Ascending aorta (tissue), 2 donors: ENCODE data around the gene PTPRR. TPM values are rescaled to one million over a fixed set of nuclear protein-coding genes. Genes with fewer than 3 reads are reported as not detected.

Experiments
- DNase-seq, 2 donors: peaks; one replicate each; pipeline ENCODE4 v3.0.0-alpha.2; 2019; ENCODE audit warnings: low spot score in 2 of 2
- H3K27ac ChIP-seq, 2 donors: fragments of 200-600 bp; sonication (generic); one replicate each; pipeline ENCODE4 v1.5.1; 2016 to 2017; ENCODE audit warnings: mild to moderate bottlenecking in 1 of 2
- H3K27me3 ChIP-seq: fragments of 200-600 bp; sonication (generic); one replicate; pipeline ENCODE4 v1.5.1; 2017
- H3K36me3 ChIP-seq, 2 donors: fragments of 200-600 bp; sonication (generic); one replicate each; pipeline ENCODE4 v1.5.1; 2016
- H3K4me1 ChIP-seq, 2 donors: fragments of 200-600 bp; sonication (generic); one replicate each; pipeline ENCODE4 v1.5.1; 2016 to 2017; ENCODE audit warnings: mild to moderate bottlenecking in 1 of 2
- H3K4me3 ChIP-seq, 2 donors: fragments of 200-600 bp; sonication (generic); one replicate each; pipeline ENCODE4 v1.5.1; 2016 to 2017; ENCODE audit warnings: mild to moderate bottlenecking in 1 of 2
- H3K9me3 ChIP-seq, 2 donors: fragments of 200-600 bp; sonication (generic); one replicate each; pipeline ENCODE4 v1.5.1; 2016
- intact Hi-C: fragments of 100-400 bp; cut with DNase I; formaldehyde crosslinking; loops from one replicate; pipeline ENCODE4 v1.15.1; 2023
- total RNA-seq: library from RNA; depleted of rRNA; stranded (reverse); fragments of >200 nt; gene quantifications from one replicate; pipeline ENCODE4 v1.1.0, GENCODE V29; 2016
- TF ChIP-seq, protein P1 (sequence below), 3 experiments: fragments of 200-600 bp in 2 of 3; fragments of 450-650 bp in 1 of 3; sonication (generic) in 2 of 3; IDR thresholded peaks; one replicate each; pipeline ENCODE4 v1.5.1; 2016 to 2019; ENCODE audit warnings: antibody characterized with exemption in 3 of 3, mild to moderate bottlenecking in 1 of 3, moderate library complexity in 1 of 3

Gene PTPRR
- total RNA-seq, 1 donor from 2014 or later = not detected

DNA sequence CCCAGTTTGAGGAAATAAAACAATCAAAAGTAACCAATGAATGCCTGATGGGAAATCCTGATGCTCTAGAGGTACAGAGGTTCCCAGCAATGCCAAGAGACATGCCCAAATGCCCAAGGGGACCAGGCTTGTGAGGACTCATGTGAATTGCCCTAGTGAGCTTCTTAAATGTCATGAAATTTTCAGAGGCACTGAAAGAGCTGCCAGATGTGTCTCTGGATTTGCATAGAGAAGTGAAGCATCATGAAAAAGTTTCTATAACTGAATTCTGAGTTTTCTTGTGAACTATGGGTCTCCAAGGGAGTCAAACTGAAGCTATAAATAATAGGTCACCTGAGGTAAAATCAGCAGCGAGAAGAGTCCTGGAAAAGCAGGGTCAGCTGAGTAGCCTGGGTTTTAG lies 9.9 kb downstream of the PTPRR start:
- H3K4me1 ChIP-seq = no peaks in the 10 kb centered on the region
- DNase-seq = no peak
- no peak overlapping the region for H3K4me3 ChIP-seq
- TF ChIP-seq, protein P1, sequence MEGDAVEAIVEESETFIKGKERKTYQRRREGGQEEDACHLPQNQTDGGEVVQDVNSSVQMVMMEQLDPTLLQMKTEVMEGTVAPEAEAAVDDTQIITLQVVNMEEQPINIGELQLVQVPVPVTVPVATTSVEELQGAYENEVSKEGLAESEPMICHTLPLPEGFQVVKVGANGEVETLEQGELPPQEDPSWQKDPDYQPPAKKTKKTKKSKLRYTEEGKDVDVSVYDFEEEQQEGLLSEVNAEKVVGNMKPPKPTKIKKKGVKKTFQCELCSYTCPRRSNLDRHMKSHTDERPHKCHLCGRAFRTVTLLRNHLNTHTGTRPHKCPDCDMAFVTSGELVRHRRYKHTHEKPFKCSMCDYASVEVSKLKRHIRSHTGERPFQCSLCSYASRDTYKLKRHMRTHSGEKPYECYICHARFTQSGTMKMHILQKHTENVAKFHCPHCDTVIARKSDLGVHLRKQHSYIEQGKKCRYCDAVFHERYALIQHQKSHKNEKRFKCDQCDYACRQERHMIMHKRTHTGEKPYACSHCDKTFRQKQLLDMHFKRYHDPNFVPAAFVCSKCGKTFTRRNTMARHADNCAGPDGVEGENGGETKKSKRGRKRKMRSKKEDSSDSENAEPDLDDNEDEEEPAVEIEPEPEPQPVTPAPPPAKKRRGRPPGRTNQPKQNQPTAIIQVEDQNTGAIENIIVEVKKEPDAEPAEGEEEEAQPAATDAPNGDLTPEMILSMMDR (IDR thresholded peaks at IDR 0.05) = no peak
- no peaks in the 10 kb centered on the region for H3K9me3 ChIP-seq
- intact Hi-C loops = no loop called here
- H3K27ac ChIP-seq = no peak overlapping the region
- no peaks in the 10 kb centered on the region for H3K36me3 ChIP-seq
- H3K27me3 ChIP-seq = no peaks in the 10 kb centered on the region

DNA sequence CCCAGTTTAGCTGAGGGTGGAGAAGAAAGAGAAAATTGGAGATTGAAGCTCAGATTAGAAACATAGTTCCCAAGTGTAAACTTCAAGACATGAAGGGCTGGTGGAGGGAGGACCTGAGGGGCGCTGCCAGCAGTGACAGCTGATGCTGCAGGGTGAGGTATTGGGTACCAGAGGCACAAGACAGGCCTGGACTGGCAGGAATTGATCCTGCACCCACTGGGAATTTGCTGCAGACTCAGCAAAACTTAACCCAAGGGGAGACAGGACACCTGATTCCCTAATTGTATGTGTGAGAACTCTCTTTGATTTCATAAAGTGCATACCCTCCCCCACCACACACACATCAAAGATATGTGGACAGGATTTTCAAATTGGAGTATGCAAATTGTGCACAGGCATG lies 11.6 kb downstream of the PTPRR start:
- no peak overlapping the region for H3K4me3 ChIP-seq
- H3K9me3 ChIP-seq = no peaks in the 10 kb centered on the region
- H3K4me1 ChIP-seq = no peaks in the 10 kb centered on the region
- intact Hi-C loops = no loop called here
- H3K27me3 ChIP-seq = no peaks in the 10 kb centered on the region
- no peaks in the 10 kb centered on the region for H3K36me3 ChIP-seq
- H3K27ac ChIP-seq = no peak overlapping the region
- TF ChIP-seq, protein P1 (IDR thresholded peaks at IDR 0.05) = no peak
- DNase-seq = no peak

DNA sequence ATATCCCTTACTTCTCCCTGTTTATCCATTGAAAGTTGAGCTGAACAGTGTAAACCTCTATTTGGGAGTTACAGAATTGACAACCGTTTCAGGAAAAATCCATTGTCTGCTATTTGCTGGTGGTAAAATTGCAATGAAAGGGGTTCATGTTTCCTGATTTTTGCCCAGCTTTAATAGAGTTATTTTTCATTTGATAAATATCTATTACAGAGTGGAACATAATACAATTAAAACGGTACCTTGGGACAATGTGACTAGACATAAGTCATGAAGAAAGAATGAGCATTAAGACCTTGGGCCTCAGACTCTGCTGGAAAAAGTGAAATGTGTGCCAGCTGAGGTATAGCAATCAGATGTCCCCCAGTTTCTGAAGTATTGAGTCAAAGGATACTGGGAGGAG lies 13.1 kb downstream of the PTPRR start:
- Histone ChIP-seq H3K27ac (no peak overlapping the region), H3K27me3 (no peaks in the 10 kb centered on the region), H3K36me3 (no peaks in the 10 kb centered on the region), H3K4me3 (no peak overlapping the region), H3K4me1 (no peaks in the 10 kb centered on the region), H3K9me3 (no peaks in the 10 kb centered on the region)
- intact Hi-C loops = no loop called here
- TF ChIP-seq, protein P1 (IDR thresholded peaks at IDR 0.05) = no peak
- DNase-seq = no peak

DNA sequence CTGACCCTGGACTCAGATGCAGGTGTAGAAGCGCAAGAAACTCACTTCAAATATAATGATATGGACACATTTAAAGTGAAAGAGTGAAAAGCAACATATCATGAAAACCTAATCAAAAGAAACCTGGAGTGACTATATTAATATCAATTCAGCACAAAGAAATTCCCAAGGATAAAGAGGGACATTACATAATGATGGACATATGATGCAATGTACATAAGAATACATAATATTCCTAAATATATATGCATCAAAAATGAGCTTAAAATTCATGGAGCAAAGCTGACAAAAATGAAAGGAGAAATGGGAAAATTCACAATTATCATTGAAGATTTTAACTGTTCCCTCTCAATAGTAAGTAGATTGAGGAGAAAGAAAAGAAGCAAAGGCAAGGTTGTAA lies 24.6 kb downstream of the PTPRR start:
- H3K4me1 ChIP-seq = no peaks in the 10 kb centered on the region
- DNase-seq = no peak
- no peaks in the 10 kb centered on the region for H3K36me3 ChIP-seq
- no peak overlapping the region for H3K27ac ChIP-seq
- no peaks in the 10 kb centered on the region for H3K9me3 ChIP-seq
- TF ChIP-seq, protein P1 (IDR thresholded peaks at IDR 0.05) = no peak
- H3K4me3 ChIP-seq = no peak overlapping the region
- no peaks in the 10 kb centered on the region for H3K27me3 ChIP-seq
- intact Hi-C loops = no loop called here

DNA sequence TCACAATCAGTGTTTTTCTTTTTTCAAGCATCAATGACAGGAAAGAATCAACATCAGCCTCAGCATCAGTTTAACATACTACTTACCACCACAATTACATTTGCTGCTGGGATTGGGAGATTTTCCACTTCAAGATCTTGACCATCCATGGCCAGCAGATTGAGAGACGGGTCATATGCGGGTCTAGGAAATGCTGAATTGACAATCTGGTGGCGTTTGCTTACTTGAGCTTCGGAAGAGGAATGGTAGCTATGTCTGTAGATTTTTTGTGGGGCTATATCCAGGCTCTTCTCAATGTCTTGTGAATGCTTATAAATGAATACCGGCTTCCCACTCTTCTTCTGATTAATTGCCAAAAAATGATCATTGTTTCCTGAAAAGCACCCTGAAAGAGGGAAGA lies 27.9 kb downstream of the PTPRR start:
- DNase-seq = no peak
- intact Hi-C loops = no loop called here
- Histone ChIP-seq H3K27me3 (no peaks in the 10 kb centered on the region), H3K4me1 (no peaks in the 10 kb centered on the region), H3K4me3 (no peak overlapping the region), H3K9me3 (no peaks in the 10 kb centered on the region), H3K27ac (no peak overlapping the region), H3K36me3 (no peaks in the 10 kb centered on the region)
- TF ChIP-seq, protein P1 (IDR thresholded peaks at IDR 0.05) = no peak
